Ascending aorta (tissue), 2 donors: Measurements from ENCODE around the gene LMBRD2. TPM values are rescaled to one million over a fixed set of nuclear protein-coding genes. Genes with fewer than 3 reads are reported as not detected.
A peak's percentile ranks its signal among the peaks of the same experiment; 100 is the strongest.

Experiments used
- DNase-seq, 2 donors: peaks; one replicate each; pipeline ENCODE4 v3.0.0-alpha.2; 2019; ENCODE audit warnings: low spot score in 2 of 2
- H3K27ac ChIP-seq, 2 donors: fragments of 200-600 bp; sonication (generic); one replicate each; pipeline ENCODE4 v1.5.1; 2016 to 2017; ENCODE audit warnings: mild to moderate bottlenecking in 1 of 2
- H3K27me3 ChIP-seq: fragments of 200-600 bp; sonication (generic); one replicate; pipeline ENCODE4 v1.5.1; 2017
- H3K36me3 ChIP-seq, 2 donors: fragments of 200-600 bp; sonication (generic); one replicate each; pipeline ENCODE4 v1.5.1; 2016
- H3K4me1 ChIP-seq, 2 donors: fragments of 200-600 bp; sonication (generic); one replicate each; pipeline ENCODE4 v1.5.1; 2016 to 2017; ENCODE audit warnings: mild to moderate bottlenecking in 1 of 2
- H3K4me3 ChIP-seq, 2 donors: fragments of 200-600 bp; sonication (generic); one replicate each; pipeline ENCODE4 v1.5.1; 2016 to 2017; ENCODE audit warnings: mild to moderate bottlenecking in 1 of 2
- H3K9me3 ChIP-seq, 2 donors: fragments of 200-600 bp; sonication (generic); one replicate each; pipeline ENCODE4 v1.5.1; 2016
- CTCF ChIP-seq, 3 experiments: fragments of 200-600 bp in 2 of 3; fragments of 450-650 bp in 1 of 3; sonication (generic) in 2 of 3; IDR thresholded peaks; one replicate each; pipeline ENCODE4 v1.5.1; 2016 to 2019; ENCODE audit warnings: antibody characterized with exemption in 3 of 3, mild to moderate bottlenecking in 1 of 3, moderate library complexity in 1 of 3
- intact Hi-C: fragments of 100-400 bp; cut with DNase I; formaldehyde crosslinking; loops from one replicate; pipeline ENCODE4 v1.15.1; 2023
- total RNA-seq: library from RNA; depleted of rRNA; stranded (reverse); fragments of >200 nt; gene quantifications from one replicate; pipeline ENCODE4 v1.1.0, GENCODE V29; 2016

LMBRD2 gene
- total RNA-seq, 1 donor from 2014 or later: 24.5 TPM

GRCh38 chr5:36181774-36182173 is 30.1 kb upstream of the LMBRD2 start:
- TF ChIP-seq CTCF (IDR thresholded peaks at IDR 0.05): no peak
- H3K9me3 ChIP-seq: peaks cover 0 to 2% of the 10 kb centered on the region in 2 donors
- no peak overlapping the region for H3K4me3 ChIP-seq
- no peaks in the 10 kb centered on the region for H3K27me3 ChIP-seq
- H3K27ac ChIP-seq: no peak overlapping the region
- intact Hi-C loops: no loop called here
- no peaks in the 10 kb centered on the region for H3K4me1 ChIP-seq
- no peak for DNase-seq
- H3K36me3 ChIP-seq: peaks cover 18 to 43% of the 10 kb centered on the region in 2 donors

GRCh38 chr5:36180556-36181350 is 29.1 kb upstream of the LMBRD2 start:
- TF ChIP-seq CTCF (IDR thresholded peaks at IDR 0.05): no peak
- no peak overlapping the region for H3K27ac ChIP-seq
- H3K9me3 ChIP-seq: peaks cover 0 to 2% of the 10 kb centered on the region in 2 donors
- H3K27me3 ChIP-seq: no peaks in the 10 kb centered on the region
- no peaks in the 10 kb centered on the region for H3K4me1 ChIP-seq
- peaks cover 18 to 43% of the 10 kb centered on the region in 2 donors for H3K36me3 ChIP-seq
- no peak for DNase-seq
- H3K4me3 ChIP-seq: no peak overlapping the region
- intact Hi-C loops: no loop called here

GRCh38 chr5:36179950-36180349 is 28.3 kb upstream of the LMBRD2 start:
- Histone ChIP-seq H3K4me1 (no peaks in the 10 kb centered on the region), H3K27me3 (no peaks in the 10 kb centered on the region), H3K4me3 (no peak overlapping the region), H3K27ac (no peak overlapping the region), H3K36me3 (peaks cover 18 to 43% of the 10 kb centered on the region in 2 donors), H3K9me3 (no peaks in the 10 kb centered on the region)
- no peak for DNase-seq
- no peak for TF ChIP-seq CTCF (IDR thresholded peaks at IDR 0.05)
- intact Hi-C loops: loop anchor here (2.0 to 5.0 kb wide), 2 partner anchors 127 to 219 kb away; no protein-coding TSS in a partner anchor

- no peaks in the 10 kb centered on the region for H3K9me3 ChIP-seq
- H3K36me3 ChIP-seq: peaks cover 18 to 50% of the 10 kb centered on the region in 2 donors
- DNase-seq: no peak
- no peak overlapping the region for H3K27ac ChIP-seq
- H3K27me3 ChIP-seq: no peaks in the 10 kb centered on the region
- TF ChIP-seq CTCF (IDR thresholded peaks at IDR 0.05): no peak
- no peaks in the 10 kb centered on the region for H3K4me1 ChIP-seq
- H3K4me3 ChIP-seq: no peak overlapping the region
- intact Hi-C loops: loop anchor here (2.0 to 5.0 kb wide), 2 partner anchors 129 to 220 kb away; no protein-coding TSS in a partner anchor
Measured at GRCh38 chr5:36178524-36178890, 26.8 kb upstream of the LMBRD2 start.

- no peak overlapping the region for H3K27ac ChIP-seq
- H3K9me3 ChIP-seq: no peaks in the 10 kb centered on the region
- no peak for DNase-seq
- H3K27me3 ChIP-seq: no peaks in the 10 kb centered on the region
- TF ChIP-seq CTCF (IDR thresholded peaks at IDR 0.05): peak in 2 of 3 experiments; percentile 53 to 59
- no peaks in the 10 kb centered on the region for H3K4me1 ChIP-seq
- intact Hi-C loops: loop anchor here (2.0 to 5.0 kb wide), 2 partner anchors 129 to 221 kb away; no protein-coding TSS in a partner anchor
- H3K4me3 ChIP-seq: no peak overlapping the region
- H3K36me3 ChIP-seq: peaks cover 22 to 54% of the 10 kb centered on the region in 2 donors
Measured at GRCh38 chr5:36177715-36178523, 26.2 kb upstream of the LMBRD2 start.
